HepG2 (cell line): ENCODE measurements around the gene UBE2D3. TPM values are rescaled to one million over a fixed set of nuclear protein-coding genes. Genes with fewer than 3 reads are reported as not detected.

Source experiments
- BCL6 ChIP-seq: IDR thresholded peaks from 2 replicates; pipeline ENCODE4 v1.6.1; 2016; ENCODE audit warnings: missing genetic modification reagents, missing compliant biosample characterization
- CEBPZ ChIP-seq: IDR thresholded peaks from 2 replicates; pipeline ENCODE4 v1.6.1; 2012; ENCODE audit warnings: low read length, improper control_type of control experiment
- DNMT3B ChIP-seq: conservative IDR thresholded peaks from 2 replicates; pipeline ENCODE4 v1.6.1; 2016; ENCODE audit warnings: missing biosample characterization, control low read depth
- EHMT2 ChIP-seq: fragments of 200-600 bp; sonication (generic); IDR thresholded peaks from 2 replicates; pipeline ENCODE4 v1.7.0; 2017; ENCODE audit warnings: antibody characterized with exemption, low read depth, low read length, borderline replicate concordance
- HNF4G ChIP-seq, 2 experiments: sonication (generic) in 1 of 2; formaldehyde crosslinking in 1 of 2; IDR thresholded peaks; 2 replicates each; pipeline versions ENCODE4 v1.4.0 to v1.6.1; 2011 to 2020; ENCODE audit warnings: borderline replicate concordance in 2 of 2, low read depth in 2 of 2, mild to moderate bottlenecking in 2 of 2, low read length in 1 of 2, missing genetic modification reagents in 1 of 2, moderate library complexity in 1 of 2
- HOXA3 ChIP-seq: sonication (generic); formaldehyde crosslinking; IDR thresholded peaks from 2 replicates; pipeline ENCODE4 v1.5.0; 2020; ENCODE audit warnings: missing genetic modification reagents
- NCOR1 ChIP-seq: fragments of 200-600 bp; sonication (generic); IDR thresholded peaks from 2 replicates; pipeline ENCODE4 v1.7.0; 2017; ENCODE audit warnings: antibody characterized with exemption, low read length, borderline replicate concordance
- PAXIP1 ChIP-seq: sonication (generic); formaldehyde crosslinking; conservative IDR thresholded peaks from 2 replicates; pipeline ENCODE4 v1.4.0; 2020; ENCODE audit warnings: mild to moderate bottlenecking, missing genetic modification reagents, moderate library complexity
- RELA ChIP-seq: sonication (generic); formaldehyde crosslinking; IDR thresholded peaks from 2 replicates; pipeline ENCODE4 v1.4.0; 2020; ENCODE audit warnings: missing genetic modification reagents
- RXRB ChIP-seq: IDR thresholded peaks from 2 replicates; pipeline ENCODE4 v1.6.1; 2016; ENCODE audit warnings: borderline replicate concordance, missing genetic modification reagents, missing compliant biosample characterization
- SP2 ChIP-seq: sonication (generic); formaldehyde crosslinking; IDR thresholded peaks from 2 replicates; pipeline ENCODE4 v1.5.1; 2020; ENCODE audit warnings: mild to moderate bottlenecking, missing genetic modification reagents
- TCF7 ChIP-seq: sonication (generic); IDR thresholded peaks from 2 replicates; pipeline ENCODE4 v1.6.1; 2016; ENCODE audit warnings: antibody characterized with exemption, low read depth
- YEATS4 ChIP-seq: sonication (generic); formaldehyde crosslinking; IDR thresholded peaks from 2 replicates; pipeline ENCODE4 v1.4.0; 2020; ENCODE audit warnings: missing genetic modification reagents, borderline replicate concordance
- ZMYM4 ChIP-seq: sonication (generic); formaldehyde crosslinking; IDR thresholded peaks from 2 replicates; pipeline ENCODE4 v1.8.1; 2023; ENCODE audit warnings: mild to moderate bottlenecking, missing genetic modification reagents
- polyA plus RNA-seq, 8 experiments: library from polyadenylated mRNA; depleted of rRNA in 3 of 8; stranded (reverse) in 7 of 8; unstranded in 1 of 8; fragments of >200 nt; fragmentation: Illumina TruSeq in 4 of 8; extraction: Trizol in 4 of 8; gene quantifications; 2 replicates each; pipeline versions ENCODE4 v1.2.1 to v1.2.3, GENCODE V29; 2011 to 2016; ENCODE audit warnings: low read depth in 4 of 8, missing spikeins in 1 of 8, mixed read lengths in 1 of 8; ENCODE audit not compliant: insufficient read depth in 1 of 8
- total RNA-seq, 5 experiments: library from RNA; depleted of rRNA; stranded (reverse); fragments of >200 nt; fragmentation: Illumina TruSeq; extraction: Trizol; gene quantifications; 2 replicates each; pipeline ENCODE4 v1.2.3, GENCODE V29; 2016; ENCODE audit warnings: low read depth in 1 of 5
- TF ChIP-seq, protein P1 (sequence below): IDR thresholded peaks from 2 replicates; pipeline ENCODE4 v1.6.1; 2016; ENCODE audit warnings: low read depth
- TF ChIP-seq, protein P2 (sequence below): sonication (generic); formaldehyde crosslinking; IDR thresholded peaks from 2 replicates; pipeline ENCODE4 v1.9.0; 2021; ENCODE audit warnings: missing genetic modification reagents, borderline replicate concordance

The UBE2D3 gene
- total and polyA plus RNA-seq, 2 of the 13 experiments (the other 11 are each of a cell fraction or from before 2014, with no cell fraction given) = 224 to 293 TPM

DNA sequence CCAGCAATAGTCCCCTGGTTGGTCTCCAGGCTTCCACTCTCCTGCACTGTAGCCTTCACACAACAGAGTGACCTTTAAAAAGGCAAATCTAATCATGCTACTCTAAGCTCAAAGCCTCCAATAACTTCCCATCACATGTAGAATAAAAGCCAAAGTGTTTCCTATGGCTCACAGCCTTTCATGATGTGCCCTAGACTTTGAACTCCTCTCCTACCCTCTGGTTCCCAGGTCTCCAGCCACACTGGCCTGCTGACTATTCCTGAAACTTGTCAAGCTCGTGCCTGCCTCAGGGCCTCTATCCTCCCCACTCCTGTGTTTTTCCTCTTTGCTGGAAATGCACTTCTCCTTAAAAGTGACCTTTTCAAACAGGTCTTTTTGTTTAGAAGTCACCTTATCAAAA is 69.7 kb downstream of the UBE2D3 start (continued):
- TF ChIP-seq HNF4G (IDR thresholded peaks at IDR 0.05; ENCODE audit: borderline replicate concordance, low read depth, low read length) = 0 out of 2 replicates have a peak, but pooled peaks have one; percentile 53
- TF ChIP-seq HNF4G (CRISPR knock-in tag; IDR thresholded peaks at IDR 0.05; ENCODE audit: borderline replicate concordance, low read depth) = peak; percentile 60; the same call in 1 of the 2 replicates
- TF ChIP-seq DNMT3B (CRISPR knock-in tag) = no peak
- TF ChIP-seq PAXIP1 (CRISPR knock-in tag) = 0 out of 2 replicates have a peak, but pooled peaks have one; percentile 21
- TF ChIP-seq, protein P1, sequence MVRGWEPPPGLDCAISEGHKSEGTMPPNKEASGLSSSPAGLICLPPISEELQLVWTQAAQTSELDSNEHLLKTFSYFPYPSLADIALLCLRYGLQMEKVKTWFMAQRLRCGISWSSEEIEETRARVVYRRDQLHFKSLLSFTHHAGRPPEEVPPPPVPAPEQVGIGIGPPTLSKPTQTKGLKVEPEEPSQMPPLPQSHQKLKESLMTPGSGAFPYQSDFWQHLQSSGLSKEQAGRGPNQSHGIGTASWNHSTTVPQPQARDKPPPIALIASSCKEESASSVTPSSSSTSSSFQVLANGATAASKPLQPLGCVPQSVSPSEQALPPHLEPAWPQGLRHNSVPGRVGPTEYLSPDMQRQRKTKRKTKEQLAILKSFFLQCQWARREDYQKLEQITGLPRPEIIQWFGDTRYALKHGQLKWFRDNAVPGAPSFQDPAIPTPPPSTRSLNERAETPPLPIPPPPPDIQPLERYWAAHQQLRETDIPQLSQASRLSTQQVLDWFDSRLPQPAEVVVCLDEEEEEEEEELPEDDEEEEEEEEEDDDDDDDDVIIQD (CRISPR knock-in tag) = peak; percentile 74; the same call in 1 of the 2 replicates
- TF ChIP-seq BCL6 (CRISPR knock-in tag) = peak; percentile 32; the same call in 1 of the 2 replicates
- peak; percentile 39; the same call in 1 of the 2 replicates for TF ChIP-seq RXRB (CRISPR knock-in tag)
- TF ChIP-seq SP2 = no peak
- TF ChIP-seq, protein P2, sequence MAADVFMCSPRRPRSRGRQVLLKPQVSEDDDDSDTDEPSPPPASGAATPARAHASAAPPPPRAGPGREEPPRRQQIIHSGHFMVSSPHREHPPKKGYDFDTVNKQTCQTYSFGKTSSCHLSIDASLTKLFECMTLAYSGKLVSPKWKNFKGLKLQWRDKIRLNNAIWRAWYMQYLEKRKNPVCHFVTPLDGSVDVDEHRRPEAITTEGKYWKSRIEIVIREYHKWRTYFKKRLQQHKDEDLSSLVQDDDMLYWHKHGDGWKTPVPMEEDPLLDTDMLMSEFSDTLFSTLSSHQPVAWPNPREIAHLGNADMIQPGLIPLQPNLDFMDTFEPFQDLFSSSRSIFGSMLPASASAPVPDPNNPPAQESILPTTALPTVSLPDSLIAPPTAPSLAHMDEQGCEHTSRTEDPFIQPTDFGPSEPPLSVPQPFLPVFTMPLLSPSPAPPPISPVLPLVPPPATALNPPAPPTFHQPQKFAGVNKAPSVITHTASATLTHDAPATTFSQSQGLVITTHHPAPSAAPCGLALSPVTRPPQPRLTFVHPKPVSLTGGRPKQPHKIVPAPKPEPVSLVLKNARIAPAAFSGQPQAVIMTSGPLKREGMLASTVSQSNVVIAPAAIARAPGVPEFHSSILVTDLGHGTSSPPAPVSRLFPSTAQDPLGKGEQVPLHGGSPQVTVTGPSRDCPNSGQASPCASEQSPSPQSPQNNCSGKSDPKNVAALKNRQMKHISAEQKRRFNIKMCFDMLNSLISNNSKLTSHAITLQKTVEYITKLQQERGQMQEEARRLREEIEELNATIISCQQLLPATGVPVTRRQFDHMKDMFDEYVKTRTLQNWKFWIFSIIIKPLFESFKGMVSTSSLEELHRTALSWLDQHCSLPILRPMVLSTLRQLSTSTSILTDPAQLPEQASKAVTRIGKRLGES (CRISPR knock-in tag) = no peak
- TF ChIP-seq RELA (CRISPR knock-in tag) = no peak
- 0 out of 2 replicates have a peak, but pooled peaks have one; percentile 21 for TF ChIP-seq TCF7
- peak; percentile 79; the same call in 1 of the 2 replicates for TF ChIP-seq EHMT2
- TF ChIP-seq HOXA3 (CRISPR knock-in tag) = 0 out of 2 replicates have a peak, but pooled peaks have one; percentile 21
- TF ChIP-seq YEATS4 (CRISPR knock-in tag) = no peak
- TF ChIP-seq ZMYM4 (CRISPR knock-in tag) = peak; percentile 52
- TF ChIP-seq NCOR1 = peak; percentile 51; the same call in 1 of the 2 replicates
- no peak for TF ChIP-seq CEBPZ
